HCT116 (cell line): Measurements from ENCODE around the gene CDC6. TPM values are rescaled to one million over a fixed set of nuclear protein-coding genes. Genes with fewer than 3 reads are reported as not detected.
A peak's percentile ranks its signal among the peaks of the same experiment; 100 is the strongest.

ENCODE experiments used
- ATAC-seq: fragments of 200-7000 bp; cut with Tn5 transposase; 2 replicates; pipeline ENCODE4 v1.9.1; 2020; ENCODE audit warnings: mild to moderate bottlenecking, moderate library complexity
- BruUV-seq: library from RNA; stranded (reverse); fragments of 400-500 nt; replicated peaks from 2 replicates; lab custom pipeline; 2021; lab: Mats Ljungman, UMichigan
- CTCF ChIA-PET: fragments of 300-600 bp; sonication (Branson Sonifier 250); formaldehyde crosslinking; loops from one replicate; lab custom pipeline; 2021; ENCODE audit warnings: antibody characterized with exemption; lab: Charles Lee
- POLR2A ChIA-PET: fragments of 300-600, 350-600 bp; sonication (Branson Sonifier 250); formaldehyde crosslinking; loops from one replicate; lab custom pipeline; 2021; ENCODE audit warnings: antibody characterized with exemption; lab: Charles Lee
- RAD21 ChIA-PET, 2 experiments: fragments of 300-600 bp; sonication (Branson Sonifier 250); formaldehyde crosslinking; loops; one replicate each; lab custom pipeline; 2023; ENCODE audit warnings: low total read pairs in 2 of 2; ENCODE audit not compliant: uncharacterized antibody in 2 of 2, unreplicated experiment in 2 of 2, low non-redundant PET in 1 of 2; lab: Charles Lee
- DNase-seq: peaks from one replicate; pipeline ENCODE4 v3.0.0-alpha.2; 2010; ENCODE audit warnings: low read depth, low spot score
- H2AFZ ChIP-seq: fragments of 200-600 bp; shearing (Covaris generic), sonication (generic); 2 replicates; pipeline ENCODE4 v1.6.1; 2017; ENCODE audit warnings: low read depth, mixed run types, mixed read lengths, antibody characterized with exemption, low read length; ENCODE audit not compliant: poor library complexity, severe bottlenecking
- H3K27ac ChIP-seq: 2 replicates; pipeline ENCODE4 v1.5.1; 2012; ENCODE audit warnings: low read depth, low read length
- H3K27me3 ChIP-seq: fragments of 200-600 bp; sonication (generic); 2 replicates; pipeline ENCODE4 v1.6.1; 2016; ENCODE audit warnings: mixed run types, low read length, mixed read lengths; ENCODE audit not compliant: insufficient read depth
- H3K36me3 ChIP-seq, 2 experiments: fragments of 200-500 bp in 1 of 2; fragments of 200-600 bp in 1 of 2; sonication (Bioruptor generic) in 1 of 2; sonication (generic) in 1 of 2; 2 replicates each; pipeline versions ENCODE4 v1.5.1 to v1.6.1; 2014 to 2016; ENCODE audit warnings: low read length in 2 of 2, inconsistent platforms in 1 of 2, mixed read lengths in 1 of 2, mixed run types in 1 of 2; ENCODE audit not compliant: insufficient read depth in 2 of 2, control insufficient read depth in 1 of 2
- H3K4me1 ChIP-seq, 2 experiments: fragments of 200-600 bp in 1 of 2; sonication (generic) in 1 of 2; 2 replicates each; pipeline versions ENCODE4 v1.5.1 to v1.6.1; 2012 to 2017; ENCODE audit warnings: low read length in 2 of 2, inconsistent platforms in 1 of 2, mild to moderate bottlenecking in 1 of 2, mixed read lengths in 1 of 2, mixed run types in 1 of 2, moderate library complexity in 1 of 2; ENCODE audit not compliant: insufficient read depth in 2 of 2, control insufficient read depth in 1 of 2
- H3K4me2 ChIP-seq: fragments of 200-600 bp; sonication (generic); 2 replicates; pipeline ENCODE4 v1.6.1; 2017; ENCODE audit warnings: mixed run types, low read length, mixed read lengths
- H3K4me3 ChIP-seq, 2 experiments: fragments of 200-600 bp in 1 of 2; sonication (generic) in 1 of 2; replicated peaks in 1 of 2; 2 replicates each; pipeline ENCODE4 v1.5.1; 2011 to 2016; ENCODE audit warnings: low read length in 2 of 2, control low read depth in 1 of 2, low read depth in 1 of 2, mild to moderate bottlenecking in 1 of 2, mixed read lengths in 1 of 2, mixed run types in 1 of 2
- H3K79me2 ChIP-seq: fragments of 200-600 bp; sonication (generic); 2 replicates; pipeline ENCODE4 v1.6.1; 2017; ENCODE audit warnings: mild to moderate bottlenecking, mixed run types, low read length, moderate library complexity, mixed read lengths; ENCODE audit not compliant: insufficient read depth
- H3K9ac ChIP-seq: fragments of 200-600 bp; sonication (generic); 2 replicates; pipeline ENCODE4 v1.6.1; 2016; ENCODE audit warnings: low read length, mixed read lengths
- H3K9me2 ChIP-seq: fragments of 200-600 bp; sonication (generic), shearing (Covaris generic); 2 replicates; pipeline ENCODE4 v1.6.1; 2017; ENCODE audit warnings: mixed run types, mild to moderate bottlenecking, moderate library complexity; ENCODE audit not compliant: insufficient read depth
- H3K9me3 ChIP-seq, 2 experiments: fragments of 200-500 bp in 1 of 2; fragments of 200-600 bp in 1 of 2; sonication (Bioruptor generic) in 1 of 2; sonication (generic) in 1 of 2; 2 replicates each; pipeline ENCODE4 v1.6.1; 2014 to 2017; ENCODE audit warnings: low read length in 2 of 2, mixed read lengths in 2 of 2, inconsistent platforms in 1 of 2, low read depth in 1 of 2, mild to moderate bottlenecking in 1 of 2, mixed run types in 1 of 2, moderate library complexity in 1 of 2; ENCODE audit not compliant: control insufficient read depth in 1 of 2, insufficient read depth in 1 of 2
- H4K20me1 ChIP-seq: fragments of 200-600 bp; sonication (generic), shearing (Covaris generic); 2 replicates; pipeline ENCODE4 v1.6.1; 2017; ENCODE audit warnings: mixed run types, mild to moderate bottlenecking, moderate library complexity; ENCODE audit not compliant: insufficient read depth
- CBX3 ChIP-seq: IDR thresholded peaks from 2 replicates; pipeline ENCODE4 v1.6.1; 2012; ENCODE audit warnings: low read depth
- EGR1 ChIP-seq: IDR thresholded peaks from 2 replicates; pipeline ENCODE4 v1.6.1; 2012; ENCODE audit warnings: low read depth
- ELF1 ChIP-seq: IDR thresholded peaks from 2 replicates; pipeline ENCODE4 v1.6.1; 2012; ENCODE audit warnings: low read depth, borderline replicate concordance
- EZH2phosphoT487 ChIP-seq: fragments of 200-600 bp; IDR thresholded peaks from 2 replicates; pipeline ENCODE4 v1.6.1; 2018; ENCODE audit warnings: antibody characterized with exemption, borderline replicate concordance
- FOSL1 ChIP-seq: IDR thresholded peaks from 2 replicates; pipeline ENCODE4 v1.6.1; 2012; ENCODE audit warnings: low read depth
- JUND ChIP-seq: IDR thresholded peaks from 2 replicates; pipeline ENCODE4 v1.6.1; 2012
- POLR2A ChIP-seq: IDR thresholded peaks from 2 replicates; pipeline ENCODE4 v1.7.0; 2011; ENCODE audit warnings: borderline replicate concordance; ENCODE audit not compliant: insufficient read depth, insufficient read length; ENCODE audit errors: extremely low read depth
- POLR2AphosphoS5 ChIP-seq: IDR thresholded peaks from 2 replicates; pipeline ENCODE4 v1.6.1; 2011; ENCODE audit warnings: mild to moderate bottlenecking, low read depth, low read length, moderate library complexity
- RAD21 ChIP-seq: IDR thresholded peaks from 2 replicates; pipeline ENCODE4 v1.6.1; 2012; ENCODE audit warnings: low read depth, mild to moderate bottlenecking
- SIN3A ChIP-seq: IDR thresholded peaks from 2 replicates; pipeline ENCODE4 v1.6.1; 2012; ENCODE audit warnings: low read depth
- SP1 ChIP-seq: IDR thresholded peaks from 2 replicates; pipeline ENCODE4 v1.6.1; 2012; ENCODE audit warnings: low read depth
- SRF ChIP-seq: IDR thresholded peaks from 2 replicates; pipeline ENCODE4 v1.6.1; 2012; ENCODE audit warnings: low read depth
- TCF7L2 ChIP-seq: IDR thresholded peaks from 2 replicates; pipeline ENCODE4 v1.7.0; 2011; ENCODE audit warnings: borderline replicate concordance, inconsistent platforms; ENCODE audit not compliant: insufficient read depth, insufficient read length; ENCODE audit errors: extremely low read depth
- YY1 ChIP-seq: IDR thresholded peaks from 2 replicates; pipeline ENCODE4 v1.6.1; 2011; ENCODE audit warnings: low read length, low read depth, moderate library complexity, mild to moderate bottlenecking; ENCODE audit not compliant: insufficient replicate concordance; ENCODE audit errors: extremely low read depth
- ZFX ChIP-seq: fragments of 450-650 bp; IDR thresholded peaks from 2 replicates; pipeline ENCODE4 v1.6.1; 2017
- ZNF274 ChIP-seq: fragments of 200-500 bp; sonication (Bioruptor generic); IDR thresholded peaks from 2 replicates; pipeline ENCODE4 v1.6.1; 2014; ENCODE audit warnings: mild to moderate bottlenecking, low read depth, low read length, inconsistent platforms
- intact Hi-C: fragments of 100-400 bp; cut with micrococcal nuclease; formaldehyde crosslinking; loops from 2 replicates; pipeline ENCODE4 v1.10.0; 2022
- total RNA-seq: library from RNA; stranded (reverse); gene quantifications from one replicate; pipeline ENCODE4 v1.2.1, GENCODE V29; 2021; ENCODE audit not compliant: unreplicated experiment
- TF ChIP-seq, protein P1 (sequence below): IDR thresholded peaks from 2 replicates; pipeline ENCODE4 v1.6.1; 2012

The CDC6 gene
- total RNA-seq, 1 experiment from 2014 or later: 117 TPM

DNA sequence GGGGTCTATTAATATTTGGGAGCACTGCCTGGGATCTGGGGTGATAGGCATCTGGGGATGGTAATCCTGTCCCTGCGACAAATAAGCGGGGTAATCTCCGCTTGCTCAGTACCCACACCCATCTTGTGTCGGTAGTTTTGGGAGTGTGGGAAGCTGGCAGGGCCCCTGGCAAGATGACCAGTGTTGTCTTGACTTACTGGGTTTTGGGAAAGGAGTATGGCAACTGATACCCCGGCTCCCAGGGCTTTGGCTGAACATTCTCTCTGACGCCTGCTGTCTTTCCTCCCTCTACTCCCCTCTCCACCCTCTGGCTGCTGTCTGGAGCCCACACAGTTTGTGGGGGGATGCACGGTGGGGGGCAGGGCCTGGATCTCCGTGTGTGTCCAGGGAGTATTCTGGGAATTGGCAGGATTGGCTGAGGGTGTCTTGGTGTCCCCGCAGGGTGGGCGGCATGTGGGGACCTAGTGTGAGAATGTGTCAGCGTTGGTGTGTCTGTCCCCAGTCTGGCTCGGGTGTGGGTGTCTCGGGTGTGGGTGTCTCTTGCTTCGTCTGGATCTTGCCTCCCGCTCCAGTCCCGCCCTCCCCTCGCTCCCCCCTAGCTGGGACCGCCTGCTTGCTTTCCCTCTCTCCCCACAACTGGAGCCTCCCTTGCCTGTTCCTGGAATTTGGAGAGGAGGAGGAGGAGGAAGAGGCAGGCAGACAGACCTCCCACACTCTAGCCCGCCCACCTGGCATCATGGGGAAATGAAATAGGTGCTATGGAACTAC, 33.3 kb downstream of the CDC6 start:
- Histone ChIP-seq H3K4me3 (peak overlapping the region in 1 of 2 experiments; percentile 56; a peak in 2 of 4 replicates), H3K27me3 (no peaks in the 10 kb centered on the region), H2AFZ (no peak overlapping the region), H3K4me1 (peaks cover 51 to 74% of the 10 kb centered on the region in 2 experiments), H4K20me1 (no peaks in the 10 kb centered on the region), H3K27ac (peak overlapping the region; percentile 18; the same call in 1 of the 2 replicates), H3K9me3 (no peaks in the 10 kb centered on the region), H3K36me3 (no peaks in the 10 kb centered on the region), H3K79me2 (peaks cover 76% of the 10 kb centered on the region), H3K4me2 (peak overlapping the region; percentile 95), H3K9ac (peak overlapping the region; percentile 99), H3K9me2 (no peaks in the 10 kb centered on the region)
- POLR2A ChIA-PET: no interaction called here
- no peak for TF ChIP-seq EGR1
- no peak for TF ChIP-seq FOSL1
- no peak for TF ChIP-seq POLR2A
- TF ChIP-seq ZFX: no peak
- TF ChIP-seq SP1: no peak
- TF ChIP-seq SRF: no peak
- TF ChIP-seq TCF7L2: no peak
- TF ChIP-seq EZH2phosphoT487: no peak
- no TSS peak for BruUV-seq
- CTCF ChIA-PET: no interaction called here
- intact Hi-C loops: no loop called here
- ATAC-seq: no peak
- RAD21 ChIA-PET: no interaction called here
- no peak for DNase-seq

DNA sequence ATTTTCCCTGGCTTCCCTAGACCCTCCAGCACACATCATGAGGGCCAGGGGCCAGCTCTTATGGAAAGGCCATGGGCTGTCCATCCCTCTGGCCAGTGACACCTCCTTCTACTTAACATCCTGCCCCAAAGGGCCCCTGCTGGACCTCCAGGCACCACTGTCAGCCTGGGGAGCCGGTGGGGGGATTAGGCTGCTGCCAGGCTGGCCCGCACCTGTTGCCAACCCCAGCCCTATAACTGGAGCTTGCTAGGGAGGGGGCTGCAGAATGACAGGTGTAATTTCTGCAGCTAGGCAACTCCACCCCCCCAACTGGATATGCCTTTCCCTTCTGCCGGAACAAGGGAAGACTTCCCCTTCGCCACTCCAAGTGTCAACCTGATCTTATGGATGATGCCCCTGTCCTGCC, 33.8 kb downstream of the CDC6 start:
- ChIA-PET CTCF (no interaction called here), RAD21 (no interaction called here), POLR2A (no interaction called here)
- Histone ChIP-seq H3K79me2 (peaks cover 82% of the 10 kb centered on the region), H3K4me3 (peak overlapping the region; percentile 46 to 56), H3K4me2 (peak overlapping the region; percentile 95), H3K4me1 (peaks cover 45 to 68% of the 10 kb centered on the region in 2 experiments), H3K9me3 (no peaks in the 10 kb centered on the region), H3K9ac (peak overlapping the region; percentile 66), H3K27me3 (no peaks in the 10 kb centered on the region), H3K36me3 (no peaks in the 10 kb centered on the region), H3K27ac (peak overlapping the region; percentile 60; the same call in 1 of the 2 replicates), H2AFZ (no peak overlapping the region), H4K20me1 (no peaks in the 10 kb centered on the region), H3K9me2 (no peaks in the 10 kb centered on the region)
- intact Hi-C loops: no loop called here
- no TSS peak for BruUV-seq
- ATAC-seq (no peak), DNase-seq (no peak)
- TF ChIP-seq SRF: no peak
- TF ChIP-seq, protein P1, sequence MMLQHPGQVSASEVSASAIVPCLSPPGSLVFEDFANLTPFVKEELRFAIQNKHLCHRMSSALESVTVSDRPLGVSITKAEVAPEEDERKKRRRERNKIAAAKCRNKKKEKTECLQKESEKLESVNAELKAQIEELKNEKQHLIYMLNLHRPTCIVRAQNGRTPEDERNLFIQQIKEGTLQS: no peak
- no peak for TF ChIP-seq YY1
- TF ChIP-seq RAD21: no peak
- TF ChIP-seq EGR1: no peak
- TF ChIP-seq SP1: no peak
- no peak for TF ChIP-seq ELF1
- TF ChIP-seq SIN3A: no peak
- TF ChIP-seq JUND: no peak
- no peak for TF ChIP-seq CBX3
- no peak for TF ChIP-seq ZNF274
- no peak for TF ChIP-seq POLR2AphosphoS5
